ENCODE measurements around the gene WASF2.
A peak's percentile ranks its signal among the peaks of the same experiment; 100 is the strongest.
"Not testable (repeated sequence)": the region's sequence is repeated elsewhere in the genome, so short reads cannot be mapped to it uniquely, and the experiment has no call there.

The WASF2 gene

GRCh38 chr1:27397749-27398148 lies 92.2 kb downstream of the WASF2 start:
- Histone ChIP-seq H3K9me3 (ENCODE audit: low read length) (no peaks in the 10 kb centered on the region), H2AFZ (ENCODE audit: low read depth, low read length) (no peak overlapping the region), H3K36me3 (ENCODE audit: insufficient read depth, low read length) (no peaks in the 10 kb centered on the region), H3K4me3 (ENCODE audit: low read length) (no peak overlapping the region), H3K4me1 (ENCODE audit: insufficient read depth, low read length) (peaks cover 26% of the 10 kb centered on the region), H3K27me3 (ENCODE audit: insufficient read depth, low read length) (no peaks in the 10 kb centered on the region)

- Histone ChIP-seq H2AFZ (ENCODE audit: low read depth, low read length) (no peak overlapping the region), H3K4me1 (ENCODE audit: insufficient read depth, low read length) (peaks cover 27% of the 10 kb centered on the region), H3K4me3 (ENCODE audit: low read length) (no peak overlapping the region), H3K36me3 (ENCODE audit: insufficient read depth, low read length) (no peaks in the 10 kb centered on the region), H3K27me3 (ENCODE audit: insufficient read depth, low read length) (no peaks in the 10 kb centered on the region), H3K9me3 (ENCODE audit: low read length) (no peaks in the 10 kb centered on the region)
These were observed 92.9 kb downstream of the WASF2 start for GRCh38 chr1:27397110-27397509.

- H3K4me3 ChIP-seq (ENCODE audit: low read length): no peak overlapping the region
- no peaks in the 10 kb centered on the region for H3K9me3 ChIP-seq (ENCODE audit: low read length)
- H3K36me3 ChIP-seq (ENCODE audit: insufficient read depth, low read length): no peaks in the 10 kb centered on the region
- peaks cover 27% of the 10 kb centered on the region for H3K4me1 ChIP-seq (ENCODE audit: insufficient read depth, low read length)
- peaks cover 6% of the 10 kb centered on the region for H3K27me3 ChIP-seq (ENCODE audit: insufficient read depth, low read length)
- no peak overlapping the region for H2AFZ ChIP-seq (ENCODE audit: low read depth, low read length)
These were observed 94.3 kb downstream of the WASF2 start for GRCh38 chr1:27395441-27396195.

GRCh38 chr1:27394925-27395324 lies 95.0 kb downstream of the WASF2 start:
- no peaks in the 10 kb centered on the region for H3K9me3 ChIP-seq (ENCODE audit: low read length)
- H3K27me3 ChIP-seq (ENCODE audit: insufficient read depth, low read length): peaks cover 9% of the 10 kb centered on the region
- H3K36me3 ChIP-seq (ENCODE audit: insufficient read depth, low read length): no peaks in the 10 kb centered on the region
- H3K4me1 ChIP-seq (ENCODE audit: insufficient read depth, low read length): peaks cover 23% of the 10 kb centered on the region
- no peak overlapping the region for H3K4me3 ChIP-seq (ENCODE audit: low read length)
- H2AFZ ChIP-seq (ENCODE audit: low read depth, low read length): no peak overlapping the region

GRCh38 chr1:27394282-27394658 lies 95.7 kb downstream of the WASF2 start:
- H3K36me3 ChIP-seq (ENCODE audit: insufficient read depth, low read length): no peaks in the 10 kb centered on the region
- H2AFZ ChIP-seq (ENCODE audit: low read depth, low read length): no peak overlapping the region
- no peak overlapping the region for H3K4me3 ChIP-seq (ENCODE audit: low read length)
- H3K9me3 ChIP-seq (ENCODE audit: low read length): no peaks in the 10 kb centered on the region
- peaks cover 9% of the 10 kb centered on the region for H3K27me3 ChIP-seq (ENCODE audit: insufficient read depth, low read length)
- peaks cover 19% of the 10 kb centered on the region for H3K4me1 ChIP-seq (ENCODE audit: insufficient read depth, low read length)

GRCh38 chr1:27393641-27394281 lies 96.2 kb downstream of the WASF2 start:
- no peaks in the 10 kb centered on the region for H3K9me3 ChIP-seq (ENCODE audit: low read length)
- H3K4me3 ChIP-seq (ENCODE audit: low read length): no peak overlapping the region
- H2AFZ ChIP-seq (ENCODE audit: low read depth, low read length): no peak overlapping the region
- H3K4me1 ChIP-seq (ENCODE audit: insufficient read depth, low read length): peaks cover 14% of the 10 kb centered on the region
- H3K36me3 ChIP-seq (ENCODE audit: insufficient read depth, low read length): no peaks in the 10 kb centered on the region
- peaks cover 9% of the 10 kb centered on the region for H3K27me3 ChIP-seq (ENCODE audit: insufficient read depth, low read length)

- peak overlapping the region; percentile 71 for H2AFZ ChIP-seq (ENCODE audit: low read depth, low read length)
- H3K36me3 ChIP-seq (ENCODE audit: insufficient read depth, low read length): no peaks in the 10 kb centered on the region
- peaks cover 9% of the 10 kb centered on the region for H3K27me3 ChIP-seq (ENCODE audit: insufficient read depth, low read length)
- no peaks in the 10 kb centered on the region for H3K9me3 ChIP-seq (ENCODE audit: low read length)
- peaks cover 11% of the 10 kb centered on the region for H3K4me1 ChIP-seq (ENCODE audit: insufficient read depth, low read length)
- H3K4me3 ChIP-seq (ENCODE audit: low read length): peak overlapping the region; percentile 49
These were observed 97.0 kb downstream of the WASF2 start for GRCh38 chr1:27392778-27393635.

GRCh38 chr1:27392096-27392777 lies 97.7 kb downstream of the WASF2 start, which contains the start of gene GPR3:
Gene GPR3, plus strand, starts transcription at chr1:27392622. Its CDS starts 1,177 bp downstream, at chr1:27393799.
- H3K4me1 ChIP-seq (ENCODE audit: insufficient read depth, low read length): peaks cover 8% of the 10 kb centered on the region
- no peaks in the 10 kb centered on the region for H3K9me3 ChIP-seq (ENCODE audit: low read length)
- peak within 1 kb of the TSS; percentile 49 for H3K4me3 ChIP-seq (ENCODE audit: low read length)
- peaks cover 9% of the 10 kb centered on the region for H3K27me3 ChIP-seq (ENCODE audit: insufficient read depth, low read length)
- H3K36me3 ChIP-seq (ENCODE audit: insufficient read depth, low read length): no peaks in the 10 kb centered on the region
- peak within 1 kb of the TSS; percentile 71 for H2AFZ ChIP-seq (ENCODE audit: low read depth, low read length)

GRCh38 chr1:27391511-27392095 lies 98.4 kb downstream of the WASF2 start:
- Histone ChIP-seq H3K4me1 (ENCODE audit: insufficient read depth, low read length) (peaks cover 8% of the 10 kb centered on the region), H3K9me3 (ENCODE audit: low read length) (no peaks in the 10 kb centered on the region), H3K4me3 (ENCODE audit: low read length) (peak overlapping the region; percentile 20)

GRCh38 chr1:27388337-27389005 lies 101.5 kb downstream of the WASF2 start:
- Histone ChIP-seq H3K36me3 (ENCODE audit: insufficient read depth, low read length) (no peaks in the 10 kb centered on the region), H2AFZ (ENCODE audit: low read depth, low read length) (no peak overlapping the region), H3K9me3 (ENCODE audit: low read length) (no peaks in the 10 kb centered on the region), H3K4me1 (ENCODE audit: insufficient read depth, low read length) (peaks cover 6% of the 10 kb centered on the region), H3K4me3 (ENCODE audit: low read length) (no peak overlapping the region), H3K27me3 (ENCODE audit: insufficient read depth, low read length) (peaks cover 14% of the 10 kb centered on the region)

More at GRCh38 chr1:27391511-27392095, 98.4 kb downstream of the WASF2 start:
- Histone ChIP-seq H2AFZ (ENCODE audit: low read depth, low read length) (no peak overlapping the region), H3K36me3 (ENCODE audit: insufficient read depth, low read length) (no peaks in the 10 kb centered on the region), H3K27me3 (ENCODE audit: insufficient read depth, low read length) (peaks cover 9% of the 10 kb centered on the region)

- not testable (repeated sequence) for H3K36me3 ChIP-seq (ENCODE audit: insufficient read depth, low read length); H3K4me3 ChIP-seq (ENCODE audit: low read length); H2AFZ ChIP-seq (ENCODE audit: low read depth, low read length); H3K4me1 ChIP-seq (ENCODE audit: insufficient read depth, low read length); H3K9me3 ChIP-seq (ENCODE audit: low read length)
- peaks cover 31% of the 10 kb centered on the region for H3K27me3 ChIP-seq (ENCODE audit: insufficient read depth, low read length)
These were observed 105.2 kb downstream of the WASF2 start for GRCh38 chr1:27384797-27385196.

- H3K36me3 ChIP-seq (ENCODE audit: insufficient read depth, low read length): no peaks in the 10 kb centered on the region
- H3K4me1 ChIP-seq (ENCODE audit: insufficient read depth, low read length): no peaks in the 10 kb centered on the region
- no peak overlapping the region for H3K4me3 ChIP-seq (ENCODE audit: low read length)
- H3K9me3 ChIP-seq (ENCODE audit: low read length): no peaks in the 10 kb centered on the region
- peaks cover 34% of the 10 kb centered on the region for H3K27me3 ChIP-seq (ENCODE audit: insufficient read depth, low read length)
- H2AFZ ChIP-seq (ENCODE audit: low read depth, low read length): no peak overlapping the region
These were observed 106.3 kb downstream of the WASF2 start for GRCh38 chr1:27383661-27384060.
